ENCODE measurements around the gene PSG11.
"Not testable (repeated sequence)": the region's sequence is repeated elsewhere in the genome, so short reads cannot be mapped to it uniquely, and the experiment has no call there.

- TF ChIP-seq, protein P1, sequence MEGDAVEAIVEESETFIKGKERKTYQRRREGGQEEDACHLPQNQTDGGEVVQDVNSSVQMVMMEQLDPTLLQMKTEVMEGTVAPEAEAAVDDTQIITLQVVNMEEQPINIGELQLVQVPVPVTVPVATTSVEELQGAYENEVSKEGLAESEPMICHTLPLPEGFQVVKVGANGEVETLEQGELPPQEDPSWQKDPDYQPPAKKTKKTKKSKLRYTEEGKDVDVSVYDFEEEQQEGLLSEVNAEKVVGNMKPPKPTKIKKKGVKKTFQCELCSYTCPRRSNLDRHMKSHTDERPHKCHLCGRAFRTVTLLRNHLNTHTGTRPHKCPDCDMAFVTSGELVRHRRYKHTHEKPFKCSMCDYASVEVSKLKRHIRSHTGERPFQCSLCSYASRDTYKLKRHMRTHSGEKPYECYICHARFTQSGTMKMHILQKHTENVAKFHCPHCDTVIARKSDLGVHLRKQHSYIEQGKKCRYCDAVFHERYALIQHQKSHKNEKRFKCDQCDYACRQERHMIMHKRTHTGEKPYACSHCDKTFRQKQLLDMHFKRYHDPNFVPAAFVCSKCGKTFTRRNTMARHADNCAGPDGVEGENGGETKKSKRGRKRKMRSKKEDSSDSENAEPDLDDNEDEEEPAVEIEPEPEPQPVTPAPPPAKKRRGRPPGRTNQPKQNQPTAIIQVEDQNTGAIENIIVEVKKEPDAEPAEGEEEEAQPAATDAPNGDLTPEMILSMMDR (IDR thresholded peaks at IDR 0.05 in 4 of 5, conservative IDR thresholded peaks at IDR 0.05 in 1 of 5): not testable (repeated sequence)
- TF ChIP-seq POLR2A (IDR thresholded peaks at IDR 0.05): not testable (repeated sequence)
Measured at GRCh38 chr19:43019588-43019987, 6.7 kb downstream of the PSG11 start.
